Measurements from ENCODE around the gene METRNL.
"Not testable (repeated sequence)": the region's sequence is repeated elsewhere in the genome, so short reads cannot be mapped to it uniquely, and the experiment has no call there.

Gene METRNL

DNA sequence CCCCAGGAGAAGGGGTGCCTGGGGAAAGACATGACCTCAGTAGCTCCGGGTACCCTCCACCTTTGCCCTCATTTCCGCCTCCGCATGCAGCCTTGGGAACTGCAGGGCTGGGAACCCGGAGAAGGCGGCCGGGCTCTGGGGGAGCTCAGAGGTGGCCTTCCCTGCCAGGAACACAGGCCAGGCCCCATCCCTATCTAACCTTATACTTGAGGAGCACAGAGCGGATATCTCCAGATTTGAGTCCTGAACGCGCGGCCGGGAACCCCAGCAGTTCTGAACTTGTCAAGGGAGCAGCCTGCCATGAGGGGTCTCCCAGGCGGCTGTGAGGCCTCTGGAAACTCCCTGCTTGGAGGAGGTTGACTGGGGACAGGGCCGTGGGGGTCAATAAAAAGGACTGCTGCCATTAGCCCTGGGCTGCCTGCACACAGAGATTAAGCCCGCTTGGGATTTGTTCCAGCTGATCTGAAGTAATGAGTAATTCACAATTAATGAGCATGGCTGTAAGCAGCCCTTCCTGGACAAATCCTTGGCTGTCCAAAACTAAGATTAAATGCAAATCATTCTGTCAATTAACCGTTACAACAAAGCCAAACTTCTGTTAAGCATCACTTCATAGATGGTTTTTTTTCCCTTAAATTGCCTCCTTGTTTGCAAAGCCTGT is 26.3 kb upstream of the METRNL start:
- DNase-seq = peak; percentile 57

DNA sequence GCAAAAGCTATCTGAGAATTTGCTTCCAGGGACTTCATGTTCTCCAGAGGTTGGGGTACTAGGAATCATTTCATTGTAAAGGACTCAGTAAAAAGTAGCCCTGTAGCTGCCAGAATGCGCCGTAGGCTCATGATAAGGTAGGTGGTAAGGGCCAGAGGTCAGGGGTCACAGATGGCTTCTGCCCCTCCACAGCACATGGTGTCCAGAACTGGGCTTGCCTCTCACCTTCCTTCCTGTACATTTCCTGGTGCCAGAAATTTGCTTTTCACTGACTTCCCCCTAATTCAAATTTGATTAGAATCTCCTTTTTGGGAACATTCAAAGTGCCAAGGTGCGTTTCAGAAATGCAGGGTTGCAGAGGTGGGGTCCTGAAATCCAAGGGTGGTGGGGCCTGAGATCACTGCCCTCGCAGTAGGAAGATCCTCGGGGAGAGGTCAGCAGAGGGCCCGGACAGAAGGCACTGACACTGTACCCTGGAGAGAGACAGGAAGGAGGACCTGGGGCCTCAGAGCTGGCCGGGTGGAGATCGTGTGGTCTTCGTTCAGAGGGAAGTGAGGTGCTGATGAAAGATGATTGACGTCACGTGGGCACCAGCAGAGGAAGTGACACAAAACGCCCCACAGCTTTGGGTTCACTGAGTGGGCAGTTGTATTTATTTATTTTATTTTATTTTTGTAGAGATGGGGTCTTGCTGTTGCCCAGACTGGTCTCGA is 25.5 kb upstream of the METRNL start:
- peak; percentile 41 for DNase-seq

DNA sequence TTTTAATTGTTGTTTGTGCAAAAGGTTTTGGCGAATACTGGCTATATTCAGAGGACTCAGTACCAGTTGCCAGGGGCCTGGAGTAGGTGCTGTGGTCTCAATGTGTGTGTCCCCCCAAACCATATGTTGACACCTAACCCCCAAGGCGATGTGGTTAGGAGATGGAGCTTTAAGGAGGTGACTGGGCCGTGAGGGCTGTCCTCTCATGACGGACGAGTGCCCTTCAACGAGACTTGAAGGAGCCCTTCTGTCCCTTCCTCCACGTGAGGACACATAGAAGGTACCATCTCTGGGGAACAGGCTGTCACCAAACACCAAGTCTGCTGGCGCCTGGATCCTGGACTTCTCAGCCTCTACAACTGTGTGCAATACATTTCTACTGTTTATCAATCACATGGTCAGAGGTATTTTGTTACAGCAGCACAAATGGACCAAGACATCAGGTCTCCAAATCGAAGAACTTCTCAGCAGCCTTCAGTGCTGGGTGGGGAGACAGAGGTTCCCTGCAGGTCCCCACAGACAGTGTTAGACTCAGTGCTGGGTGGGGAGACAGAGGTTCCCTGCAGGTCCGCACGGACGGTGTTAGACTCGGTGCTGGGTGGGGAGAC is 24.8 kb upstream of the METRNL start:
- DNase-seq = peak; percentile 47

DNA sequence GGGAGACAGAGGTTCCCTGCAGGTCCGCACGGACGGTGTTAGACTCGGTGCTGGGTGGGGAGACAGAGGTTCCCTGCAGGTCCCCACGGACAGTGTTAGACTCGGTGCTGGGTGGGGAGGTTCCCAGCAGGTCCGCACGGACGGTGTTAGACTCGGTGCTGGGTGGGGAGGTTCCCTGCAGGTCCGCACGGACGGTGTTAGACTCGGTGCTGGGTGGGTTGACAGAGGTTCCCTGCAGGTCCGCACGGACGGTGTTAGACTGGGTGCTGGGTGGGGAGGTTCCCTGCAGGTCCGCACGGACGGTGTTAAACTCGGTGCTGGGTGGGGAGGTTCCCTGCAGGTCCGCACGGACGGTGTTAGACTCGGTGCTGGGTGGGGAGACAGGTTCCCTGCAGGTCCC is 24.2 kb upstream of the METRNL start:
- not testable (repeated sequence) for DNase-seq

DNA sequence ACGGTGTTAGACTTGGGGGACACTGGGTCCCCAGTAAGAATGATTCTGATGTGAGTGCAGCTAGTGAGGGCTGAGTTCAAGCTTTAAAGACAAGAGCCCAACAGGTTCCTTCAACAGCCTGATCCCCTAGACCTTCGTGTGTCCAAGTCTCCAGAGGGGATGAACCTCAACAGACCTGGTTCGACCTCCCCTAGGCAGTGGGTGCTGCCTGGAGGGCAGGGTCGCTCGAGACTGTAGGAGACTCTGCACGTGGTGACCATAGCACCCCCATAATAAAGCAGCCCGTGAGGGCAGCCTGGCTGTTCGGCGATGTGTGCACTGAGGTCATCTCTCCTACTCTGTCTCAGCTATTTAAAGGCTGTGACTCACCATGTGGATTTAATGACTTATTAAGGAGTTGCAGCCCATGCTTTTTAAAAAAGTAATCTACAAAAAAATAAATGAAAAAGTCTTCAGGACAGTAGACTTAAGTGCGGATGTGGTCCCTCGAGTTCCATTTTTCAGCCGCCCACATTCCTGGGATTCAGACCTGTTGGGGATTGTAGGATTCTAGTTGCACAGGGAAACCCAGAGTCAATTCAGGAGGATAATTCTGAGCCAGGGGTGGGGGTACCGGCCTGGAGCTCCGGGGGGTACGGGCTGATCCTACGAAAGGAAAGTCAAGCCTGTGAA is 23.4 kb upstream of the METRNL start:
- peak; percentile 69 for DNase-seq

DNA sequence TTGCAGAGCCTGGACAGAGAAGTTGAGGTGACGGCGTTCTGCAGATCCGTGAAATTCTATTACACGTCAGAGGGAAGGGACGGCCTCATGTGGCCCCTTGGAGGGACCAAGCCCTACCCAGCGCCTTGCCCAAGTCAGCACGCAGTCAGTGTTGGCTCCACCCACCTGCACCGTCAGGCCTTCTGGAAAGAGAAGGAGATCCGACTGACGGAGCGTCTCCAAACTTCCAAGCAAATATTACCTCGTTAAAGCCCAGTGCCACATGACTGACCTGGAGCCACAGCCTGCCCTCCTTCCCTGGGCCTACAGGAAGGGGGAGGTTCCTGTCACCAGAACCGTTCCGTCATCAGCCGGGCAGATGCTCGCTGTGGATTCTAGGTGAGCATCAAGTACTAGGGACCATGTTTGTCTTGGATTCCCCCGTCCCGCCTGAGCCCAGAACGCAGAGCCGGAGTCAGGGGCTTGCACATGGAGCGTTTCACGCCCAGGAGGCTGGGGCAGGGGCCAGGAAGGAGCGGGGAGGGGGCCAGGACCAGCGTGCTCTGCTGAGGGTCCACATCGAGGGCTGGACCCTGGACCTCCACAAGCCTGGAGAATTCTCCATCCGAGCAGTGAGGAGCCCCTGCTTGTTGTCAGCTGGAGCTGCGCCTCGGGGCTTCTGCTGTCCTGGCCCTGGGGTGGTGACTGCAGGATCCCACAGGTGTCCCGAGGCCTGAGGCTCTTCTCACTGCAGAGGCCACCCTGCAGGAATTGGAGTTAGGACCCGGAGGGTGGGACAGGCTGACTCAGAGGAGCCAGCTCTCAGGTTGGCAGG is 22.6 kb upstream of the METRNL start:
- DNase-seq = peak; percentile 52

DNA sequence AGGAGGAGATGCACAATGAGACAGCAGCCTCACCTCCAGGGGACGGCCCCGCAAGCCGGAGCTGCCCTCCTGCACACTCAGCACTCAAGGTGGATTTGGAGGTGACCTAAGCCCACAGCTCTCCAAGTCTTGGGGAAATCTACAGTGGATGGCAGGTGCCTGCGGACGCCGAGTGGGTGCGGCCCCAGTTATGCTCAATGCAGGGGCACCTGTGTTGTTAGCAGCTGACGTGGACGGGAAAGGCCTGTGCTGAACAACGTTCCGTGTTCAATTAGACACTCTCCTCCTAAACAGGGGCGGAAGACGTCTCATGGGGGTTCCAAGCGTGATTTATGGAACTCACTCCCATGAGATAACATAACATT is 22.0 kb upstream of the METRNL start:
- peak; percentile 60 for DNase-seq

DNA sequence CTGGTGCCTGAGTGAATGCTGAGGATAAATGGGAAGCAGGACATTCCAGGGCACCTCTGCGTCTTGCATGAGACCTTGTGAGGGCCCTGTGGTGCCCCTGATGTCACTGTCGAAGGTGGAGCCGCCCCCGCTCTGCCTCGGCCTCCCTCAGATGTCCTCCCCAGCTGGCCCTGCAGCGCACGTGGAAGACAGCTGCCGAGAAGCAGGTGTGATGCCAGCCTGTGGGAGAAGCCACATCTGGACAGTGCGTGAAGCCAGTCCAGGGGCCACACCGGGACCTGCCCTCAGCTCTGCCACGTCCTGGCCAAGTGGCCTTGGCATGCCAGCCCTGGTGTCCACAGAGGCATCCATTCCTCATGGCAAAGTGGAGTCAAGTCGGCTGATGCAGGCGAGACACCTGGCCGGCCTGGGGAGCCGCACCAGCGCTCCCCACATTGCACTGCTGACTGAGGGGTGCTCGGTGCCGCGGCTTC is 21.6 kb upstream of the METRNL start:
- peak; percentile 53 for DNase-seq

DNA sequence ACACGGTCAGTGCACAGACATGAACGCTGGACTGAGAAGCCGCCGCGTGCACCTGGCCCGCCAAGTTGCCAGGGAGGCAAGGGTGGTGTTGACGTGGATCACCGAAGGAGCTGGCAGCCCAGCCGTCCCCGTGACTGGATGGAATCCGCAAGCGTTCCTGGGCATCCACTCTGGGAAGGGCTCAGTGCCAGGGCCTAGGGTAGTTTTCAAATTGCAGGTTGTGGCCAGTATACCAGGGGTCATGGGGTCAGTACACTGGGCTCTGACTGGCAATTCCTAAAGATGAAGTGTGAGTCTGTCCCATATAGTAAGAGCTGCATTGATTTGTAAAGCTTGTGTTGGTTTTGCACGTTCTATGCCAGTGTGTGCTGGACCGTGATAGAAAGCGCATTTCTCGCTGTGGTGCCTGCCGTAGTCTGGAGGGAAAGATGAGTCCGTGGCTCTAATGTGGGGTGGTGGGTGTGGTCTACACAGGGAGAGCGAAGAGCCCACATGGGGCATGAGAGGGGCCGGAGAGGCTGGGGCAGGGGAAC is 21.1 kb upstream of the METRNL start:
- peak; percentile 49 for DNase-seq

DNA sequence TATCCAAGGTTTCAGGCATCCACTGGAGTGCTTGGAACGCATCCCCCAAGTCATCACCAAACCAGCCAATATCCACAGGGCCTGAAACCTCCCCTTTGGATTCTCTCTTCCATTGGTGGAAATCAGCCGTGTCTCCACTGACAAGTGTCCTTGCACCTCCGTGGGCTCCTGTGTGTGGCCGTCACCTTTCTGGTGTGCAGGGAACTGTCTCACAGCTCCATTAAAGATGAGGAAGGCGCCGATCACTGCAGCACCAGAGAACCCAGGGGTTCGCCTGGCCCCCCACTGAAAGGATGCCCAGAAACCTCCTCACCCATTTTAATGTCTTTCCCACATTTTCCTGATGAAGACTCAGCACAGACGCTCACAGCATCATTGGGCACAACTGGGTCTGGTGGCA is 17.8 kb upstream of the METRNL start:
- DNase-seq = peak; percentile 35

DNA sequence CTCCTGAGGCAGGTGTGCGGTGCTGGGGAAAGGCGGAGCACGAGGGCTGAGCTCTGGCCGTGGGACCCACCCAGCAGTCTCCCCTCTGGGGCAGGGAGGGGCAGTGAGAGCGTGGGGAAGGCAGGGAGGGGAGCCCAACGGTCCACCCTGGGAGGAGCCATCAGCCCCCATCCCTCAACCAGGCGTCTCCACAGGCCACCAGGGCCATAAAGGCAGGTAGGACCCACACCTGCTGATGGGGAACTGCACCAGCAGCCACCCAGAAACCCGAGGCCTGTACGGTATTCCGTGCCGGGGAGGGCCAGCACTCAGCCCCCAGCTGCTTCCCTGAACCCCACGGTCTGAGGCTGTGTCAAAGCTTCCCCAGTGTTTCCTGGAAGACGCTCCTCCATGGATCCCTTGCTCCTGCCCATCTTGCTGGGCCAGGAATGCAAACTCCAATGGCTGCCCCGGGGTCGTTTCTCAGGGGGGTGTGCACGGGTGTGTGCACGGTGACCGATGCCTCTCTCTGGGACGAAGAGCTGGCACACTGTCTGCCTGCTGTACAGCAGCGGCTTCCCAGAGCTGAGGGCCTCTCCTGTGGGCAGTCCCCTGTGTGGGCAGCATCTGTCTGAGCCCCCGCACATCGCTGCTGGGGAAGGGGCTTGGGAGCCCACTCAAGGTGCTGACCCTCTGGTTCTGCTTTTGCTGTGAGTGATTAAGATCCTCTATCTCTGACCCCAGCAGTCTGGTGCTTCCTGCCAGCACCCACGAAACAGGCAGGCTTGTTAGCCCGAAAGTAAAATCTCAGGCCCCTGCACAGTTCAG is 17.2 kb upstream of the METRNL start:
- DNase-seq = peak; percentile 54

DNA sequence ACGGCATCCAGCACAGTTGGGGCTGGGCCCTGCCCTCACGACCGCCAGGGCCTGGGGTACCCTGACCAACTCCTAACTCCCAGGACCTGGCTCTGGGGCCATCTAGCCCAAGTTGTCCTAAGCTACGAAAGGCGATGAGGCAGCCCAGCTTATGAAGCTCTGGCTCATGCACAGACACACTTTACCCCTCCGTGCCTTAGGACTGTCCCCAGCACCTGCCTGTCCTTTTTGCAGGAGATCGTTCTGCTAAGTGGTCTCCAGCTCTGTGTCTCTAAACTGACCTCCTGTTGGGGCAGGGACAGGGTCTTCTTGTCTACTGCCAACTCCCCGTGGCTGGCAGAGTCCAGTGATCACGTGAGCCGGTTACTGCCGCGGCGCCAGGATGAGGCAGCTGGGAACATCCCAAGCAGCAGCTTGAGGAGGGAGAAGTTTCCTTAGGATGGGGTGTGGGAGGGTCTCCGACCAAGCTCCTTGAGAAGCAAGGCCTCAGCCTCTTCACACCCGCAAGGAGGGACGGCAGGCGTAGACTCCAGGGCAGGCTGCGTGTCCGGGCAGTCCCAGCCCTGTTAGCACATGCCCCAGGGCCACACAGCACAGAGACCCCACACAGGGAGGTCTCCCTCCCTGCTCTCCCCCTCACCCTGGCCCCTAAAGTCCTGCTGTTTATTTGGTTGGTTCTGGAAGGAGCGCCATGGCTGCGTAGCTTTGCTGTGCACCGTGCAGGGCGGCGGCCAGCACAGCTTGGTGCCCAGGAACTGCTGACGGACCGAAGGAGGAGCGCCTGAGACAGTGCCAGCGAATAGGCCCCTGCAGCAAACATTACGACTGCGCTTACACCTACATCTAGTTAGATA is 16.4 kb upstream of the METRNL start:
- DNase-seq = peak; percentile 57

DNA sequence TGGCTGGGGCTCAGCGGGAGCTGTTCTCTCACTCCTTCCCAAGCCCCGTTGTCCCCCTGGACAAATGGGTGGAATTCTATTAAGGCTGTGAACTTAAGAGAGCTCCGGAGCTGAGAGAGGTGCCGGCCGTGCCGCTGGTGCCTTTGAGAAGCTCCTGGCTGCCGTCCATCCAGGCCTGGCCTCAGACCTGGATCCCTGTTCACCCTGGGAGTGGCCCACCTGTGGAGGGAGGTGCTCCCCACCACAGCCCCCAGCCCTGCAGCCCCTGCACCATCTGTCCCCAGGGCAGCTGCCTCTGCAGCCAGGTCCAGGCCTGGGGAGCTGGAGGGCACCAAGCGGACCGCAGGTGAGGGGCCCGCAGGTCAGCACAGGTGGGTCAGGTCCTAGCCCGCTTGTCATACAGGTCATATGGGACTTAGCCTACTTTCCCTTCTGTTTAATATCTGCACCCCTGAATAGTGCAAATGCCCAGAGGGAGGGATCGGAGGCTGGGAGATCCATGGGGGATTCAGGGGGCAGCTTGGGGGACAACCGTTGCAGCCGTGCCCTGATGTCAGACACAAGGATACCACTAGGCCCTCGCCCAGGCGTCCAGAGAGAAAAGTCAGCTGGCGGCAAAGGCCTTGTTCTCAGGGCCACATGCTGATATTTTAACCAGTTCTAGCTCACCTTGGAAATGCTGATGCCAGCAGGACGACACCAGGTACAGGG is 15.2 kb upstream of the METRNL start:
- DNase-seq = peak; percentile 44

DNA sequence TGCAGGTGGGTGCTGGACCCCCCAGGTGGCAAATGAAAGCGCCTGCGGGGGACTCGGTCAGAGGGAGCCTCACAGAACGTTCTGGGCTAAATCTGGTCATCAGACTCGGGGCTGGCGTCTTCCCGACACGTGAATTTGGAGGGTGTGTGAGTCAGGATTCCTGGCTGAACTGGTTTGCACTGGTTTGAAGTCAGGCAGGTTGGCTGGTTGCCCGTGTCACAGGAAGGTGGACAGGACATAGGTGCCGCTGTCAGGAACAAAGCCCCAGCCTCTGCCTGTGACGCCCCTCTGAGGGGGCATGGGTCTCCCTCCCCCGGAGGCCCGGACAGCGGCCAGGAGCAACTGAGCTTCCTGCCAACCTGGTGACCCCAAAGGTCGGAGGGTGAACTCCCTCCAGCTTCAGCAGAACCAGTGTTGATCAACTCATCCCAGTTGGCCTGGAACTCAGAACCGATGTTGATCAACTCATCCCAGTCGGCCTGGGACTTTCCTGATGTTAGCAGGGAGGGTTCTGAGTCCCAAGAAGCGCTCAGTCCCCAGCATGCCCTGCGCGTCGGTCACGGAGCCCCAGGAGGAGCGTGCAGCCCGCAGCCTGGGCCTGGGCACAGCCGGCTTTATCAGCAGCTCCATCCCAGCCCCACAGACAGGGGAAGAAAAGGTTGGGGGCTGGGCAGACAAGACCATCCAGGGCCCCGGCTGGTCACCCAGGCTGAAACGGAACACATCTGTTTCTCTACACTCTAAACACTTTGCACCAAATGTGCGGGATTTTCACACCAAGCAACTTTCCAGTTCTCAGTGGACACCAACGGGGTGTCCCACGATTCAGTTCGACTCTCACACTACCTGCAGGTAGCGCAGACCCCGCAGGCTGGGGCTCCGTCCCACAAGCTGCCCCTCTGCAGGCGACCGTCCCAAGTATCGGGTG is 14.4 kb upstream of the METRNL start:
- DNase-seq = peak; percentile 68

DNA sequence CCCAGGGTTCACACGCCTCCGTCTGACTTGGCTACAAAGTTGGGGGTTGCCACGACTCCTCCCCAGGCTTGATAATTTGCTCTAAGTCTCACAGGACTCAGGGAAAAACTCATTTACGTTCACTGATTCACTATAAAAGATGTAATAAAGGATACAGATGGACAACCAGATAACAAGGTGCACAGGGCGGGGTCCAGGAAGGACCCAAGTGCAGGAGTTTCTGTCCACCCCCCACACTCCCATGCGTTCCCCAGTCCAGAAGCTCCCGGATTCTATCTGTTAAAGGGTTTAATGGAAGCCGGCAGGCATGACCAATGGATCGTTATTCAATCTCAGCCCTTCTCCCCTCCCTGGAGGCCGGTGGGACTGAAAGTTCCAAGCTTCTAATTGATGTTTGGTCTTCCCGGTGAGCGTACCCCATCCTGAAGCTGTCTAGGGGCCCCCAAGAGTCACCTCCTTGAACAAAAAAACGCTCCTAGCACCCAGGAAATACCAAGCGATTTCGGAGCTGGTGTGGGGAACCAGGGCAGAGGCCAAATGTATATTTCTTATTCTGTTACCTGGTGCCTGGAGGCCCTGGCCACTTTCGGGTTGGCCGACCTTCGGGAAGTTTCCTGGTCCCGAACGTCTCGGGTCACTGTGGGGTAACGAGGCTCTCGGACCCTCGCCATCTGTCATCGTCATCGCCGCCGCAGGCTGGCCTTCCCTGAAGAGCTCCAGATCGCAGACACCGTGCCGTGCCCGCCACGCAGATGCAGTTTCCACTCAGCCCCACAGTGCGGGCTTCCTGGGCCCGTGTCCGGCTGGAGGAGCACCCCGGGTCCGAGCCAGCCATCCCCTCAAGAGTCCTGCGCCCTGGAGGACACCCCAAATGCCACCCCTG is 13.5 kb upstream of the METRNL start:
- no peak for DNase-seq

DNA sequence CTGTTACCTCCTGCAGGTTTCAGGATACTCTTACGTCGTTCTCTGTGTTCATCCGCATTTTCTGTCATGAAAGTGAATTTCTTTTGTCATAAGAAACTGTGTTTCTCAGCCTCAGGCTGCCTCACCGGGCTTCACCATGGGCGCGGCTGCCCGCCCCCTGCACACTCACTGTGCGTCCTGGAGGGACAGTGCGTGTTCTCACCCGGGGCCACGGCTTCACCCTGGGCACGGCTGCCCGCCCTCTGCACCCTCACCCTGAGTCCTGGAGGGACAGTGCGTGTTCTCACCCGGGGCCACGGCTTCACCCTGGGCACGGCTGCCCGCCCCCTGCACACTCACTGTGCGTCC is 12.9 kb upstream of the METRNL start:
- not testable (repeated sequence) for DNase-seq

DNA sequence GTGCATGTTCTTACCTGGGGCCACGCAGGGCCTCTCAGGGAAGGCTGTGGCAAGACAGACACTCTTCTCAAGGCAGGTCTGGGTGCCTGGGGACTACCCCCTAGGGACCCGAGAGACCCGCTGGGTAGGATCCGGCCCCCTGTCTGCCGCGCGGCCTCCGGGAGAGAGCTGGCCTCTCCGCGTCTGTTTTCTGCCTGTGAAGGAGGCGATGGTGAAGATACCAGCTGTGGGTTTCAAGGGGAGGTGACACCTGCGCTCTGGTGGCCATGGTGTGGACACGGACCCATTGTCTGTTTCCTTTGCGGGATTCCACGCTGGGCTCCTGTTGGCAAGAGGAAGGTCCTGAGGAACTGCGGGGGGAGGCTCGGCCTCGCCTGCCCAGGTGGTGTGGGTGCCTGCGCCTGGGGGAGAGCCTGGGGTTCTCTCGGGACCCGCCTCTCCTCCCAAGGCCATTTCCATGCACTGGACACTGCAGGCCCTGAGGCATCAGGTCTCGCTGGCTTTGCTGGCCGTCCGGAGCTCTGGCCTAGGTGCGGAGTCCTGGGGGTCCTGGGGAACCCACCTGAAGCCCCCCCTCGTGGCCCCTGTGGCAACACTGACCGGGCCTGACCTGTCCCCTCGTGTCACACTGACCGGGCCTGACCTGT is 12.2 kb upstream of the METRNL start:
- DNase-seq = no peak

Measured in islet precursor cell (in vitro differentiated cells).